ENCODE data around the gene SRM. TPM values are rescaled to one million over a fixed set of nuclear protein-coding genes. Genes with fewer than 3 reads are reported as not detected.

SRM gene
- total RNA-seq, 1 experiment from 2014 or later: 249 TPM

- Histone ChIP-seq H3K4me1 (ENCODE audit: control insufficient read depth, insufficient read depth, low read length) (no peaks in the 10 kb centered on the region), H3K36me3 (ENCODE audit: control insufficient read depth, insufficient read depth, low read length) (no peaks in the 10 kb centered on the region), H3K9me3 (ENCODE audit: control insufficient read depth, insufficient read depth, low read depth, low read length) (no peaks in the 10 kb centered on the region), H3K4me3 (ENCODE audit: low read depth in 2 of 2, low read length in 2 of 2) (no peak overlapping the region), H3K27me3 (ENCODE audit: control insufficient read depth, insufficient read depth, low read length) (no peaks in the 10 kb centered on the region), H3K27ac (ENCODE audit: low read length) (no peak overlapping the region)
- ATAC-seq (no peak), DNase-seq (ENCODE audit: low read depth, low spot score) (no peak)
- no TSS peak for BruUV-seq (replicated peaks)
- intact Hi-C loops (cut with micrococcal nuclease; ENCODE audit: unreplicated experiment): loop anchor here (10.0 kb wide), 1 partner anchor 605 kb away; no protein-coding TSS in a partner anchor
- in situ Hi-C loops (cut with HindIII; ENCODE audit: low pct_unique_long_range_greater_than_20kb, low sequenced_read_pairs): no loop called here
- TF ChIP-seq POLR2AphosphoS5 (IDR thresholded peaks at IDR 0.05; ENCODE audit: low read depth, low read length) (no peak), CTCF (IDR thresholded peaks at IDR 0.05) (no peak), SIN3A (IDR thresholded peaks at IDR 0.05; ENCODE audit: borderline replicate concordance, insufficient read depth, low read depth, low read length) (no peak), TCF7L2 (IDR thresholded peaks at IDR 0.05; ENCODE audit: low read depth, low read length) (no peak), REST (IDR thresholded peaks at IDR 0.05; ENCODE audit: insufficient read depth in 1 of 2, low read depth in 2 of 2, low read length in 1 of 2) (no peak)
- ChIA-PET POLR2A (no interaction called here), CTCF (interaction anchor here (0.7 kb wide), 1 partner anchor 177 kb away, joined by 5 read pairs; no protein-coding TSS in a partner anchor)
These were observed 20.3 kb downstream of the SRM start for GRCh38 chr1:11039351-11040104.

- ATAC-seq (peak; percentile 95), DNase-seq (ENCODE audit: low read depth, low spot score) (peak; percentile 78)
- POLR2A ChIA-PET: interaction anchor here (0.5 to 1.1 kb wide), 3 partner anchors 24 to 870 kb away, joined by 3 to 6 read pairs (median 3); no protein-coding TSS in a partner anchor
These were observed 22.1 kb downstream of the SRM start for GRCh38 chr1:11037740-11038182.

More at GRCh38 chr1:11037740-11038182, 22.1 kb downstream of the SRM start:
- Histone ChIP-seq H3K4me1 (ENCODE audit: control insufficient read depth, insufficient read depth, low read length) (no peaks in the 10 kb centered on the region), H3K4me3 (ENCODE audit: low read depth in 2 of 2, low read length in 2 of 2) (no peak overlapping the region), H3K9me3 (ENCODE audit: control insufficient read depth, insufficient read depth, low read depth, low read length) (no peaks in the 10 kb centered on the region), H3K27me3 (ENCODE audit: control insufficient read depth, insufficient read depth, low read length) (no peaks in the 10 kb centered on the region), H3K27ac (ENCODE audit: low read length) (no peak overlapping the region), H3K36me3 (ENCODE audit: control insufficient read depth, insufficient read depth, low read length) (no peaks in the 10 kb centered on the region)
- BruUV-seq (replicated peaks): no TSS peak
- no peak for TF ChIP-seq POLR2AphosphoS5 (IDR thresholded peaks at IDR 0.05; ENCODE audit: low read depth, low read length)
- no peak for TF ChIP-seq SIN3A (IDR thresholded peaks at IDR 0.05; ENCODE audit: borderline replicate concordance, insufficient read depth, low read depth, low read length)
- TF ChIP-seq CTCF (IDR thresholded peaks at IDR 0.05): peak; percentile 99
- TF ChIP-seq TCF7L2 (IDR thresholded peaks at IDR 0.05; ENCODE audit: low read depth, low read length): no peak
- TF ChIP-seq REST (IDR thresholded peaks at IDR 0.05; ENCODE audit: insufficient read depth in 1 of 2, low read depth in 2 of 2, low read length in 1 of 2): 0 out of 4 replicates have a peak, but pooled peaks of 1 of the 2 experiments have one; percentile 64
- in situ Hi-C loops (cut with HindIII; ENCODE audit: low pct_unique_long_range_greater_than_20kb, low sequenced_read_pairs) (no loop called here), intact Hi-C loops (cut with micrococcal nuclease; ENCODE audit: unreplicated experiment) (loop anchor here (10.0 kb wide), 1 partner anchor 607 kb away; no protein-coding TSS in a partner anchor)
- CTCF ChIA-PET: interaction anchor here (0.6 to 1.9 kb wide), 13 partner anchors 17 to 1241 kb away, joined by 3 to 15 read pairs (median 4); partner anchors contain the start of genes EXOSC10 and FBXO6
